Gastroesophageal sphincter (tissue), 3 donors: ENCODE data around the gene UNC5A.

Experiments
- CTCF ChIP-seq, 4 experiments: fragments of 200-600 bp in 2 of 4; fragments of 450-650 bp in 2 of 4; sonication (generic) in 1 of 4; IDR thresholded peaks; one replicate each; pipeline ENCODE4 v1.5.1; 2017 to 2019; ENCODE audit warnings: antibody characterized with exemption in 4 of 4, mild to moderate bottlenecking in 2 of 4, moderate library complexity in 2 of 4
- EP300 ChIP-seq: sonication (generic); formaldehyde crosslinking; IDR thresholded peaks from one replicate; pipeline ENCODE4 v1.6.1; 2017; ENCODE audit warnings: antibody characterized with exemption, mild to moderate bottlenecking
- POLR2A ChIP-seq, 2 donors: fragments of 450-650 bp; IDR thresholded peaks; one replicate each; pipeline ENCODE4 v1.6.1; 2017; ENCODE audit warnings: antibody characterized with exemption in 2 of 2, mild to moderate bottlenecking in 2 of 2, moderate library complexity in 1 of 2
- POLR2AphosphoS5 ChIP-seq: sonication (generic); formaldehyde crosslinking; IDR thresholded peaks from one replicate; pipeline ENCODE4 v1.6.1; 2017; ENCODE audit warnings: antibody characterized with exemption

- no peak for TF ChIP-seq POLR2A (IDR thresholded peaks at IDR 0.05)
- no peak for TF ChIP-seq CTCF (IDR thresholded peaks at IDR 0.05)
- TF ChIP-seq EP300: no peak
- TF ChIP-seq POLR2AphosphoS5: no peak
Observed at GRCh38 chr5:176915906-176916305, 105.5 kb downstream of the UNC5A start.
